Stimulated activated CD8-positive, alpha-beta memory T cell treated with anti-CD3 and anti-CD28 coated beads, Interleukin-2, amount 100 ng/mL, for 1 hour (primary cell): Measurements from ENCODE around the gene NMT1.
"Not testable (repeated sequence)": the region's sequence is repeated elsewhere in the genome, so short reads cannot be mapped to it uniquely, and the experiment has no call there.

Experiments
- DNase-seq, 2 donors: peaks; one replicate each; pipeline ENCODE4 v3.0.0-alpha.2; 2020; ENCODE audit warnings: low read depth in 2 of 2

NMT1 gene

DNA sequence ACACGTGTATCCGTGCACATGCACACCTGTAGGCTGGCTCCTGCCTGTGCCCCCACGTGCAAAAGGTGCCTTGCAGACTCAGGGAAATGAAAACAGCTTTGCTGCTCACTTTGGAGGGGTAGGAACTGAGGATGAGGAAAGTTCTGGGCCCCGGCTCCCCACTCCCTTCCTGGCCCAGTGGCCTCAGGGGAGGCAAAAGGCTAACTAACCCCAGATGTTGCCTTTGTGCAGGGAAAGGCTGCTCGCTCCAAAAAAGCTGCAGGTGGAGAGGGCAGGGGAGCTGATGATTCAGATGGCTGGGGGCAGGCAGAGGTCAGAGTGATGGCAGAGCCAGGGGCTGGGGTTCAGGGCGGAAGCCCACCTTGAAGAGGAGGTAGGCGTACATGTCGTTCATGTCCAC, 58.8 kb downstream of the NMT1 start:
- DNase-seq = no peak

DNA sequence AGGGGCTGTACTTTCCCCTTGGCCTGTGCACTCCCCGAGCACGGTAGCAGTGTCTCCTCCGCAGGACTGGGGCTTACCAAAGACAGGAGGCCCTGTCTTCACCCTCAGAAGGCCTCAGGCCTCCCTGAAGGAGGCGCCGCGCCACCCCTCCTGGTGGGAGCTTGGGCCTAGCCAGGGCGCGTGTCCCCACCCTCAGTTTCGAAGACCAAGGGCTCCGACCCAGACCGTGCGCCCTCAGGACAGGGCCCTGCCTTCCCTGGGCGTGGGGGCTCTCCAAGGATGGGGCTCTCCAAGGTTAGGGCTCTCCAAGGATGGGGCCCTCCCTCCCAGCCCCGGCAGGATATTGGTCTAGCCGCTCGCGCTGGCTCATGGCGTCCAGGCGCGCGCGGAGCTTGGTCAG, 59.4 kb downstream of the NMT1 start:
- DNase-seq = no peak

DNA sequence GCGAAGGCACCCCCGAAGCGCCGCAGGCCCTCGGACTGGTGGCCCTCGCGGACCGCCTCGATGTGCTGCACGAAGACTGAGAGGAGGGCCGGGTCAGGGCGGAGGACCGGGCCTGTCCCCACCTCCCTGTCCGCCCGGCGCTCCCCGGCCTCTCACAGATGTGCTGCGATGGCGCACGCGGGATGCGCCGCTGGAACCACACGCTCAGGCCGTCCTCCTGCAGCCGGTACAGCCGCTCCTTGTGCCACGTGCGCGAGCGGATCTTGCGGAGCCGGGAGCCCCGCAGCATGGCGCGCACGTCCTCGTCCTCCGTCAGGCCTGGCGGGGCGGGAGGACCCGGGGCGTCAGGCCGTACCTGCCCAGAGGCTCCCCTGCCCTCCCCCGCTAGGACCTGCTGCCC, 59.9 kb downstream of the NMT1 start:
- no peak for DNase-seq

DNA sequence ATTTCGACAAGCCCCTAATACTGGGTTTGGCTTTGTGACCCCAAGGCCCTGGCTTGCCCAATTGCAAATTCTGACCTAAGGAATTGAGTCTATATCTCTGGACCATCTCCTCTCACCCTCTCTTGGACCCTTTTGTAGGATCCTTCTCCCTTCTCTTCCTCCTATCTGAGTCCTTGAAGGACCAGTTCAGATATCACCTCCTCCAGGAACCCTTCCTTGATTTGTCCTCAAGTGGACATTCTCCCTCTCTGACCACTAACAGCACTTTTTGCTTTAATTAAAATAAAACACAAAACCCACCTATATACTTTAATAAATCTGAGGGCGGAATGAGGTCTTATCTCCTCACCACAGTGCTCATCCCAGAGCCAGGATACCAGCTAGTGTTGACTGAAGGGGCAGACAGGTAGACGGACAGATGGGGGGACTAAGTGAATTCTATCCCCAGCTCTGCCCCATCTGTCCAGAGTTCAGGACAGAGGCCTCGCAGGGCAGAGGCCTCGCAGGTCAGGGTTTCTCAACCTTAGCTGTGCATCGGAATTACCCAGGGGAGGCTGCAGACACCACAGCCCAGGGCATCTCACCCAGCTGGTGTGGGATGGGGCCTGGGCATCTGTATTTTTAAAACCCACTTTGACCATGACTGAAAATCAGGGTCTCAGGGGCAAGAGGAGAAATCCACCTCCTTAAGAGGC, 62.1 kb downstream of the NMT1 start:
- DNase-seq = no peak

DNA sequence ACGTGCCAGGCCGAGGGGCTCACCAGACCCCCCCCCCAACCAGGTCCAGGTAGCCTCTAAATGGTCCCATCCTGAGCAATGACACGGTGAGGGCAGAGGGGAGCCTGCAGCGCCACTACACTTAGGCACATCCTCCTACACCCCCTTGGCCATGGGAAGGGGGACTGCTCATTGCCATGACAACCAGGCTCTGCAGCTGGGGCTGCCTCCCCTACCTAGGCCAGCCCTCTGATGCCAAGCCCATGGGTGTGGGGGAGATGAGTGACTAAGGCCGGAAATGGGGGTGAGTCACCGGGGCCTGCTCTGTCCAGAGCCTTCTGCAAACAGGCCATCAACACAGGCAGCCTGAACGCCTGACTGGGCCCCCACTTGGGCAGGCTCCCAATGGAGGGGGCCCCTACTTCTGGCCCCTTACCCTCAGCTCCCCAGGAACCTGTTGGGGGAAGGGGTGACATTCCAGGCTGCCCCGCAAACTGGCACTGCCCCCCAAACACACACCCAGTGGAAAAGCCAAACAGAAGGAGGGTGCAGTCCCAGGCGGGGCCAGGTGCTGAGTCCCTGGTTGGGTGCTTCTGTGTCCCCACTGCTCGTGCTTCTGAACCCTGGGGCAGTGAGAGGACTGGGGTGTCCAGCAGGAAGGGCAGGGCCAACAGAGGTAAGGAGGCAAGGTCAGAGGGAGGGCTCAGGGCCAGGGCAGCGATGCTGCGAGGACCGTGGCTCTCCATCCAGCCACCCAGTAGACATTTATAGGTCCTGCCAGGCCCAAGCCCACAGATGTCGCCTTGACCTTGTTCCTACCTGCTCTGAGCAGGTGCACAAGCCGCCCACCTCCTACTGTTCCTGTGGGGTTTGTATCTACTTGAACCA, 63.0 kb downstream of the NMT1 start:
- DNase-seq = no peak

DNA sequence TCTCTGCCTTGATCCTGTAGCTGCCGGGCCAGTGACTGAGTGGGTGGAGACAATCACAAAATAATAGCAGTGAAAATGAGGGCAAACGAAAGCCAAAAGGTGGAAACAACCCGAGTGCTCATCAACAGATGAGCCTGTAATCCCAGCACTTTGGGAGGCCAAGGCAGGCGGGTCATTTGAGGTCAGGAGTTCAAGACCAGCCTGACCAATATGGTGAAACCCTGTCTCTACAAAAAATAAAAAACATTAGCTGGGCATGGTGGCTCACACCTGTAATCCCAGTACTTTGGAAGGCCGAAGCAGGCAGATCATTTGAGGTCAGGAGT, 63.6 kb downstream of the NMT1 start:
- not testable (repeated sequence) for DNase-seq

DNA sequence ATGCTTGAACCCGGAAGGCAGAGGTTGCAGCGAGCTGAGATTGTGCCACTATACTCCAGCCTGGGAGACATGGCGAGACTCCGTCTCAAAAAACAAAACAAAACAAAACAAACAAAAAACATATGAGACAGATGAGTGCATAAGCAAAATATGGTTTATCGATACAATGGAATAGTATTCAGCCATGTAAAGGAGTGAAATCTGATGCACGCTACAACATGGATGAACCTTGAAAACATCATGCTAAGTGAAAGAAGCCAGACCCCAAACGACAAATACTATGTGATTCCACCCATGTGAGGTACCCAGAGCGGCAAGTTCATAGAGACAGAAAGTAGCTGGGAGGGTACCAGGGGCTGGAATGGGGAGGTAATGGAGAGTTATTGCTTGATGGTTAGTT, 64.4 kb downstream of the NMT1 start:
- DNase-seq = no peak

DNA sequence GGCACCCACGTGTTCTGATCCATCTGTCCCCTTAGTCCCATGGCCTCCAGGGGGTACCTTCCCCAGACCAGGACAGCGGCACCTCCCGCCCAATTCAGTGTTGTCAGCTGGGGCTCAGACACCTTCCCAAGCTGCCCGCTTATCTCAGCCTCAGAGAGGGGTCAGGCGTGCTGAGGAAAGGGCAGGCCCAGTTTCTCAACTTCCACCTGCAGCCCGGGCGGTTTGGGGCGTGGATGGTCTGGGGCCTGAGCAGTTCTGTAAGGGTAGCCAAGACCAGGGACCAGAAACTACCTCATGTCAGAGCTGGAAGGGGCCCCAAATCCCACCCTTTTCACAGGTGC, 66.1 kb downstream of the NMT1 start:
- no peak for DNase-seq

DNA sequence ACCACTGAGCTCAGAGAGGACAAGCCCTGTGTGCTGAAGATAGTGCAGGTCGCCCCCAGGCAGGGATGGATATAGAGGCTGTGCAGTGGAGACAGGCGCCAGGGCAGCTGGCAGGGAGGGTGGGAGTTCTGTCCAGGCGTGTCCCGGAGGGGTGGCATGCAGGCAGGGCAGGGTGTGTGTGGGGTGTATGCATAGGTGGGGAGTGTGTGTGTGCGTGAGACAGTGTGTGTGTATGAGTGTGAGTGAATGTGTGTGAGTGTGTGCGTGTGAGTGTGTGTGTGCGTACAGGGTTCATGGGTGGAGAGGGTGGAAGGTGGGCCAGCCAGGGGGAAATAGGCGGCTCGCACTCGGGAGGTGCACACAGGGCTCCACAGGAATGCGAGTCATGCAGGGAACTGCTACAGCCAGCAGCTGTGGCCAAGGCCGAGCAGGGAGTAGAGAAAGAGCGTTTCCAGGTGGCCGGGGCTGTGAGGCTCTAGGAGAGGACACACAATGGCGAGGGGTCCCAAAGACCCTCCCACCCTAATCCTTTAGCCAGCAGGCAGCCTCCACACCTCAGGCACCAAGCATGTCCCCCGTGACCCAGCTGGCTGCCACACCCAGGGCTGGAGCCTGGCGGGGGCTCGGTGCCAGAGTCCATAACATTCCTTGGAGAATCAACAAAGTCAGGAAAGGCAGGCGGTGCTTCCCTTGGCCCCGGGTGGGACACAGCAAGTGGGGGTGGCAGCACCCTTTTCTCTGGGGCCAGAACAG, 66.6 kb downstream of the NMT1 start:
- no peak for DNase-seq

DNA sequence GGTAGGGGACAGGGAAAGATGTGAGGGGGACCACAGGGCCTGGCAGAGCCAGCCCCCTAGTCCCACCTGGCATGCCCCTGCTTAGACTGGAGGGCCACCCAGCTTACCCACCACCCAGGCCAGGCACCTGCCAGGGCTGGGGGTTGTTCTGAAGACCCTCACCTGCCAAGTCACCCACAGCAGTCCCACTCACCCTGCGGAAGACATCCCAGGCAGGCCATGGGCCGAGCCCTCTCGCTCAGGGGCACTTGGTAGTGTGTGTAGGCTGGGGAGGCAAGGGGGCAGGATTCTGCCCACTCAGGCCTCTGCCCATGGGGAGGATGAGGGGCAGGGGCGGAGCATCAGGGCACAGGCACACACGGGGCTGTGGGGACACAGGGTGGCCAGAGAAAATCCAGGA, 67.2 kb downstream of the NMT1 start:
- no peak for DNase-seq

DNA sequence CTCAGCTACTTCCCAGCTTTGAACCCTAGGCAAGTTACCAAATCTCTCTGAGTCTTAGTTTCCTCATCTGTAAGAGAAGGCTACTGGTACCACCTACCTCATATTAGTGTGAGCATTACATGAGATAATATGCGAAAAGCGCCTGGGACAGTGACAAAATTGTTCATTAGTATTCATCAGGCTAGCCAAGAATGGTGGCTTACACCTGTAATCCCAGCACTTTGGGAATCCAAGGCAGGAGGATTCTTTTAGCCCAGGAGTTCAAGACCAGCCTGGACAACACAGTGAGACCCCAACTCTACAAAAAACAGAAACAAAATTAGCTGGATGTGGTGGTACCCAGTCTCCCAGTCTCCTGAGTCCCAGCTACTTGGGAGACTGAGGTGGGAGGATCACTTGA, 67.9 kb downstream of the NMT1 start:
- no peak for DNase-seq

DNA sequence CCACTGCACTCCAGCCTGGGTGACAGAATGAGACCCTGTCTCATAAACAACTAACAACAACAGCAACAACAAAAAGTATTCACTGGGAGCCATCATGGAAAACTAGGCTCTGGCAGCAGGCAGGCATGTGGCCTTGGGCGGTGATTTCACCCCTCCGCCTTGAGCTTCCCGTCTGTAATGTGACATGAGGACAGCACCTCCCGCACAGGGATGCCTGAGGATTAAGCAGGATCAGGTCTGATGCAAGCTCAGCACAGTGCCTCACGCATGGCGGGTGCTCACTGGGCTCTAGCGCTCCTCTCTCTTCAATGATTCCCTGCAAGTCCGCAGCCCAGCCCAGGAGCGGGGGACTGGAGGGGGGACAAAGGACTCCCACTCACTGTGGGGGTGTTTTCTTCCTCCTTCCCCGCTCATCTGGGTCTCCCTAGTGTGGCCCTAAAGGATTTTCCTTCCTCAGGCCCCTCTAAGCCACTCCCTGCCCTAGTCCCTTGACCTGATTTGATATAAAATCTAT, 68.4 kb downstream of the NMT1 start:
- no peak for DNase-seq

DNA sequence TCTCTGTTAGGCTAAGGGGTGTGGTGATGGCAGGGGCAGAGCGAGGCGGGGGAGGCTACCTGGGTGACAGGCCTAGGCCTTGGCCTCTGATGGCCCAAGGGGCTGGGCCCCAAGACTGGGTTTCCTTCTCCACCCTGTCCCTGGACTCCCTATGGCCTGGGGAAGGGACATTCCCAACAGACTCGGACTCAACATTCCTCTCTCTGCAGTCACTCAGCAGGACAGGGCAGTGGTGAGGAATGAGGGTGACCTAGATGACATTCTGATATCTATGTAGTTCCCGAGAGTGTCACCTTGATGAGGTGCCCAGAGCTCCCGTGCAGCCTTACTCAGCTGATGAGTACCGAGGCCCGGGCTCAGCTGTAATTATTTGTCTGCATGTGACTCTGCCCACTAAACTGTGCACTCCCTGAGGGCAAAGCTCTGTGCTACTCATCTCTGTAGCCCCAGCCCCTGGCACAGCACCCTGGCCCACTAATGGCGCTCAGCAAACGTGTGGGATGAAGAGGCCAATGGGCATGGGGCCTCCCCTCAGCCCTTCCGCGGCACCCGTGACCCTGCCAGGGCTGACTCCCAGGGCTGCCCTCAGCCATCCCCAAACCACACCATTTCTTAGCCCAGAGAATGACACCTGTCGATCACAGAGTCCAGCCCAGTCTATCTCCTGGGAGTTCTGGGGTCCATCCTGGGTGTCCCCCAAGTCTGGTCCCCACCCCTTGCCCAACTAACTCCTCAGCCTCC, 69.0 kb downstream of the NMT1 start:
- DNase-seq = no peak

DNA sequence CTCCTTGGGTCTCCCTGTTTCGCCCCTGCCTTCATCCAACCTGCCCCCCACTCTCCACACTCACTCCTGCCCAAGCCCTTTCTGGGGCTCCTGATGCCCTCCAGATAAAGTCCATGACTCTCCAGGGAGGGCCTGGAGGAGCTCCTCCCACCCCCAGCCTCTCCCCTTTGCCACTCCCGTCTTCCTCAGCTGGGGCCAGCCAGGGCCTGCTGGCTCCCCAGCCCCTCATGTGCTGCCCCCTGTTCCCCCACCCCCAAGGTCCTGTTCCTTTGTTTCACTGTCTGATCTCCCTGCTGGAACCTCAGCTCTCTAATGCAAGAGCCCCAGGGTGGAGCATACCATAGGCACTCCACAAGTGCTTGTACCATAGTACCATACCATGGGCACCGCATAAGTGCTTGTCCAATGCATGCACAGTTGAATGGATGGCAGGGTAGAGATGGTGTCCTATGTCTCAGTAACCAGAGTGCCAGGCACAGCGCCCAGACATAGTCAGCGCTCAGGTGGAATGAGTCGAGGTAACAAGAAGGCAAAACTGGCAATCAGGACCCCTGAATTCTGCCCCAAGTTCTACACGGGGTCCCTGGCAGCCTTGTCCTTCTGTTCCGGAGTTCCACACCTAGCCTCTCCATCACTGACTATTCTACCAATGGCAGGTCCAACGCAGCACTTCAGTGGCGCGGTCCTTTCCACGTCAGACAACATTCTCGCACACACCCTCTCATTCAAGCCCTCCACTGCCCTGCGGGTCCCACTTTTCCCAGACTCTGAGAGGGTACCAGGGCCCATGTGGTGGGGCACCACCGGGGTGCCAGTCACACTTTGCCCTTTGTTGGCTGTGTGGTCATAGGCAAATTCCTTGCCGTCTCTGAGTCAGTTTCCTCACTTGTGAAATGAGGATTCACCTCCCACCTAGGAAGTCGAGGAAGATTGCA, 69.8 kb downstream of the NMT1 start:
- DNase-seq = no peak

DNA sequence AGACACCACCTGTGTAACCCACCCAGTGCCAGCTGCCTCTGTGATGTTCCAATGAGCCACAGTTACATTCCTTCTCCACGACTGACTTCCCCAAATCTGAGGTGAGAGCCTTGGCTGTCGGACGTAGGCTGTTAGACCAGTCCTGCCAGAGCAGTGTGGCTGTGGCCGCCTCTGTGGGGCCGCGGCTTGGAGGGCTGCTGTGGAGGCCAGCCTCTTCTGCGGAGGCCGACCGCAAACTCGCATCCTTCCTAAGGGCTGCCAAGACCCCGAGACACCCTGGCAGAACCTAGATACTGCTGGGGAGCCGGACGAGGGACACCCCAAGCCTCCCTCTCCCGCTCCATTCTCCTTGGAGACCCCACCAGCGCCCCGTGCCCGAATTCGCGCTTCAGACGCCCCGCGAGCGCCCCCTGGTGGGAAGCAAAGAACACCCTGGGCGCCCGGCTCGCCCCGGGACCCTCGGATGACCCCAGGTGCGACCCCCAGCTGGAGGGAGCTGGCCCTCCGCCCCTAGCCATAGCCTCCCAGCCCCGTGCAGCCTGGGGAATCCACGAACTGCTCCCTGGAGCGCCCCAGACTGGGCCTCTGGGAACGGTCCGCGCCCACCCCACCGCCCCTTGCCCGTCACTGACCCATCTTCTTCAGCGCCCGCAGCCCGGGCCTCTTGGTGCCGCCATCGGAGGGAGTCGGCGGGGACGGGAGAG, 70.7 kb downstream of the NMT1 start:
- DNase-seq = no peak

DNA sequence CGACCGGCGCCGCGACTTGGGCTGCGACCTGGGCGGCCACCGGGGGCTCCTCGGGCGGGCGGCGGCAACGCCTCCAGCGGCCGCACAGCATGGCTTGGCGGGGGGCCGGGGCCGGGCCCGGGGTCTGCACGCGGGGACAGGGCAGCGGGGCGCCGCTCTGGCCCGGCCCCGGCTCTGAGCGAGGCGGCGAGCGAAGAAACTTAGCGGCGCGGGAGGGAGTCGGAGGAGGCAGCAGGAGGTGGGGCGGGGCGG, 71.1 kb downstream of the NMT1 start, which contains the start of gene PLCD3:
Gene PLCD3, minus strand, starts transcription at position 196 of the 252 bp plus-strand sequence. Its CDS starts 105 bp downstream, at position 91.
- DNase-seq = peak in 1 of 2 donors; percentile 58

DNA sequence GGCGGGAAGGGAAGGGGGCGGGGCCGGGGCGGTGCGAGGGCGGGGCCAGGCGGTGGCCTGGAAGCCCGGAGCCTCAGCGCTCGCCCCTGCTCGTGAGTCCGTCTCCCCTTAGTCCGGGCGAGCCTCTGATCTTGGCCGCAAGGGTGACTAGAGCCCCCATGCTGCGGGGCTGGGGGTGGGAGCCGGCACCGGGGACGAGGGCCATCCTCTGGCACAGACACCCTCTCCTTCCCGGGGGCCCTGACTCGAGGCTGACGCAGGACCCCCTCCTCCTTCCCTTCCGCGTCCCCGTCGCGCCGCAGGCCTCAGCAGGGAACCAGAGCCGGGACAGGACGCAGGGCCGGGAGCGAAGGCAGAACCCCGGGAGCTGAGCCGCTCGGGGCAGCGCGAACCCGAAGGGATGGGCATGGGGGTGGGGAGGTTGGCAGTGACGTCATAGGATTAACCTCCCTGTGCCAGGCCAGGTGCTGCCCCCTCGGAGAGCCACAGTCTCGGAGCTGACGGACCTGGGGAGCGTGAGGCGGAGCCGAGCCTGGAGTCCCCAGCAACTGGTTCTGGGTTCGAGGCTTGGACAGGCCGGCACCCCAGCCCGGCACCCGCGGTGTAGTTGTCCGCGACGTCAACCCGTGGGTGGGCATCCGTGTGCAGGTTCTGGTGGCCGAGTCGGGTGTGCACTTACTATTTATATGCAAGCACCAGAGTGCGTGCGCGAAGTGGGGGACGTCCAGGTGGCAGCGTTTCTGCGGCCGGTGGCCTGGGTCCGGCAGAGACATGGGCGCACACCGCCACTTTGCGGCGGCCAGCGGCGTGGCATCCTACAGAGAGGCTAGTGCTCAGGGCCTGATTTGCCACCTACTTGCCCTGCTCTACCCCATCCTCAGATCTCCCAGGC, 71.7 kb downstream of the NMT1 start:
- peak in 1 of 2 donors; percentile 28 for DNase-seq

DNA sequence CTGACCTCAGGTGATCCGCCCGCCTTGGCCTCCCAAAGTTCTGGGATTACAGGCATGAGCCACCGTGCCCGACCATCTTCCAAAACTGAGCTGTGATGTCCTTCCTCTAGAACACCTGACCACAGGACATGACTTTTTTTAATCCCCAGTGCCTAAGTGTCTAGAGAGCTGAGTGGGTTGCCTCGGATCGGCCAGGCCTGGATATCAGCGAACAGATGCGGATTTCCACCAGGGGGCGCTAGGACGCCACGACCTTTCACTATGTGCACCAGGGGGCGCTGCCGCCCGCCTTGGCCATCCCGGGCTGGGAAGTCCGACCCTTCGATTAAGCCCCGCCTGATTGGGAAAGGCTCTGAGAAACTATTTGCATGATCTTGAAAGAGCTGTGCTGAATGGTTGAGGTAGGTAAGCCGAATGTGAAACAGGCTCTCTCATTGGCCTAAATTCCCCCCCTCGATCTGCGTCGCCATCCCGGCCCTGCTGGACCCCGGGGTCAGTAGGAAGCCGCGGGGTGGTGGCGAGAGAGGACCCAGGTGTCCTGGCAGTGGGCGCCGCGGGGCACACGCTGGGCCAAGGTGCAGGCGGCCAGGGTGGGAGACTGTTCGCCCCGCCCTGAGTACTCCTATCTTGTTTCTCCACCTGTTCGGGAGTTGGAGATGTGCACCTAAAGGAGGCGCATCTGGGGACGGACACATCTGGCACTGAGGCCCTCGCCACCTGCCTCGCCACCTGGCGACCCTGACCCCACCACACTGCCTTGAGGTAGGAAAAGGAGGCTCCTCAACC, 74.3 kb downstream of the NMT1 start, which contains the start of gene ACBD4:
Gene ACBD4, plus strand, starts transcription at position 496 of the 786 bp plus-strand sequence. CDS start 458 bp downstream, outside the sequence.
- DNase-seq = peak; percentile 96 to 97
